Astrocyte (in vitro differentiated cells and primary cell): ENCODE data around the gene SARDH.

Source experiments
- EZH2 ChIP-seq: IDR thresholded peaks from 2 replicates; pipeline ENCODE4 v1.6.1; 2012; ENCODE audit warnings: mild to moderate bottlenecking, low read length, inconsistent platforms; ENCODE audit not compliant: insufficient read depth
- TF ChIP-seq, protein P1 (sequence below): IDR thresholded peaks from 2 replicates; pipeline ENCODE4 v1.5.1; 2011; ENCODE audit warnings: low read depth, mild to moderate bottlenecking, inconsistent platforms, low read length, moderate library complexity; ENCODE audit not compliant: insufficient read depth

DNA sequence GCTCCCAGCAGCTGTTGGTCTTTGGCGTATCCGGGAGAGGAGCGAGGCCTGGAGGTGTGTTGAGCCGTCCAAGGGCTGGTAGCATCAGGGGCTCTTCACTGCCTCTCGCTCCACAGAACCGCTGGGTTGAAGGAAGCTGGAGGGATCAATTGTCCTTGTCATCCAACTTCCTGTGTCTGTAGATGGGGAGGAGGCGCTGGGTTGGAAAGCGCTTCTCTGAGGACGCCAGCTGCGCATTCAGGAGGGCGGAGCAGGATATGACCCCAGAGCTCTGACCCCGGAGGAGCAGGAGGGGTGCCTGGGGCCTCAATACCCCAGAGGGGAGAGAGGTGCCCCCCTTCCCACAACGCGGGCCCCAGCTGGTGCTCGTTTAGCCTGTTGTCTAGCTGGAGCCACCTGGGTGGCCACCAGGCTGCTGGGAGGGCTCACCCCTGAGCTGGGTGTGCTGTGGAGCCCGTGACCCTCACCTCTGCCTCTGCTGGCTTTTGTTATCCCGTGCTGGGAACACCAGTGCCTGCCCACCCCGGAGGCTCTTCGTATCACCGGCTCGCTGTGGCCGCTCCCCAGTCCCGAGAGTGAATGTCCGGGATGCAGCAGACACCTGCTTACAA lies 104.0 kb downstream of the SARDH start:
- TF ChIP-seq, protein P1, sequence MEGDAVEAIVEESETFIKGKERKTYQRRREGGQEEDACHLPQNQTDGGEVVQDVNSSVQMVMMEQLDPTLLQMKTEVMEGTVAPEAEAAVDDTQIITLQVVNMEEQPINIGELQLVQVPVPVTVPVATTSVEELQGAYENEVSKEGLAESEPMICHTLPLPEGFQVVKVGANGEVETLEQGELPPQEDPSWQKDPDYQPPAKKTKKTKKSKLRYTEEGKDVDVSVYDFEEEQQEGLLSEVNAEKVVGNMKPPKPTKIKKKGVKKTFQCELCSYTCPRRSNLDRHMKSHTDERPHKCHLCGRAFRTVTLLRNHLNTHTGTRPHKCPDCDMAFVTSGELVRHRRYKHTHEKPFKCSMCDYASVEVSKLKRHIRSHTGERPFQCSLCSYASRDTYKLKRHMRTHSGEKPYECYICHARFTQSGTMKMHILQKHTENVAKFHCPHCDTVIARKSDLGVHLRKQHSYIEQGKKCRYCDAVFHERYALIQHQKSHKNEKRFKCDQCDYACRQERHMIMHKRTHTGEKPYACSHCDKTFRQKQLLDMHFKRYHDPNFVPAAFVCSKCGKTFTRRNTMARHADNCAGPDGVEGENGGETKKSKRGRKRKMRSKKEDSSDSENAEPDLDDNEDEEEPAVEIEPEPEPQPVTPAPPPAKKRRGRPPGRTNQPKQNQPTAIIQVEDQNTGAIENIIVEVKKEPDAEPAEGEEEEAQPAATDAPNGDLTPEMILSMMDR = no peak
- TF ChIP-seq EZH2 = no peak
